CD4-positive, CD25-positive, alpha-beta regulatory T cell (primary cell): ENCODE results near the gene MORC3. TPM values are rescaled to one million over a fixed set of nuclear protein-coding genes. Genes with fewer than 3 reads are reported as not detected.

Source experiments
- ATAC-seq, 2 donors: fragments of 150-1000 bp; cut with Tn5 transposase; one replicate each; pipeline ENCODE4 v1.10.0; 2021; ENCODE audit warnings: low read depth in 2 of 2, moderate number of reproducible peaks in 2 of 2, moderate library complexity in 1 of 2
- DNase-seq, 3 donors: peaks; one replicate each; pipeline versions ENCODE4 v3.0.0 to v3.0.0-alpha.2; 2012 to 2022; ENCODE audit warnings: mixed read lengths in 1 of 3
- H3K27ac ChIP-seq: one replicate; pipeline ENCODE4 v1.7.0; 2013; ENCODE audit warnings: mild to moderate bottlenecking, low read length; ENCODE audit not compliant: insufficient read depth, poor library complexity, severe bottlenecking
- H3K27me3 ChIP-seq: one replicate; pipeline ENCODE4 v1.7.0; 2013; ENCODE audit warnings: low read length; ENCODE audit not compliant: control insufficient read depth, insufficient read depth
- H3K36me3 ChIP-seq: one replicate; pipeline ENCODE4 v1.7.0; 2013; ENCODE audit warnings: mild to moderate bottlenecking, low read length, moderate library complexity; ENCODE audit not compliant: control insufficient read depth, insufficient read depth
- H3K4me1 ChIP-seq: 2 replicates; pipeline ENCODE4 v1.7.0; 2013; ENCODE audit warnings: mild to moderate bottlenecking, low read length; ENCODE audit not compliant: insufficient read depth, control insufficient read depth, poor library complexity, severe bottlenecking
- H3K4me3 ChIP-seq: one replicate; pipeline ENCODE4 v1.7.0; 2013; ENCODE audit warnings: low read depth, mild to moderate bottlenecking, low read length, moderate library complexity
- H3K9me3 ChIP-seq, 2 experiments: 1 replicate in 1 of 2; 2 replicates in 1 of 2; pipeline ENCODE4 v1.7.0; 2013; ENCODE audit warnings: low read length in 2 of 2, mild to moderate bottlenecking in 1 of 2, moderate library complexity in 1 of 2; ENCODE audit not compliant: control insufficient read depth in 2 of 2
- H3K27ac Mint-ChIP-seq, 3 donors: one replicate each; pipeline ENCODE4 v1.8.0; 2020 to 2022; ENCODE audit warnings: mild to moderate bottlenecking in 3 of 3, mixed read lengths in 3 of 3, moderate library complexity in 2 of 3
- H3K27me3 Mint-ChIP-seq: one replicate; pipeline ENCODE4 v1.8.0; 2022; ENCODE audit warnings: mild to moderate bottlenecking, mixed read lengths
- H3K36me3 Mint-ChIP-seq: one replicate; pipeline ENCODE4 v1.8.0; 2020; ENCODE audit warnings: mixed read lengths
- H3K4me1 Mint-ChIP-seq, 4 donors: one replicate each; pipeline ENCODE4 v1.8.0; 2020 to 2022; ENCODE audit warnings: mixed read lengths in 4 of 4, mild to moderate bottlenecking in 1 of 4
- H3K4me3 Mint-ChIP-seq, 4 donors: one replicate each; pipeline ENCODE4 v1.8.0; 2020 to 2022; ENCODE audit warnings: mild to moderate bottlenecking in 4 of 4, mixed read lengths in 4 of 4, moderate library complexity in 3 of 4
- H3K9me3 Mint-ChIP-seq, 7 donors: one replicate each; pipeline ENCODE4 v1.8.0; 2020 to 2022; ENCODE audit warnings: mixed read lengths in 7 of 7, mild to moderate bottlenecking in 3 of 7, moderate library complexity in 2 of 7
- polyA plus RNA-seq, 4 donors: library from polyadenylated mRNA; unstranded; fragments of 300-500 nt; fragmentation: Illumina TruSeq; gene quantifications; one replicate each; pipeline ENCODE4 v1.2.3, GENCODE V29; 2021
- total RNA-seq: library from RNA; stranded (reverse); gene quantifications from one replicate; pipeline ENCODE4 v1.2.3, GENCODE V29; 2022

The MORC3 gene
- total and polyA plus RNA-seq, 5 donors from 2014 or later = 31.8 to 68.2 (median 44.9) TPM

GRCh38 chr21:36350282-36350910 is 30.4 kb downstream of the MORC3 start:
- H3K27me3 Mint-ChIP-seq = no peaks in the 10 kb centered on the region

GRCh38 chr21:36354918-36355680 is 35.1 kb downstream of the MORC3 start:
- no peak overlapping the region for H3K4me3 Mint-ChIP-seq
- ATAC-seq (no peak), DNase-seq (no peak)
- H3K27me3 ChIP-seq = no peaks in the 10 kb centered on the region
- H3K36me3 ChIP-seq = peaks cover 81% of the 10 kb centered on the region
- H3K36me3 Mint-ChIP-seq = peaks cover 29% of the 10 kb centered on the region
- H3K27me3 Mint-ChIP-seq = no peaks in the 10 kb centered on the region
- peaks cover 0 to 18% (median 11%) of the 10 kb centered on the region in 4 donors for H3K4me1 Mint-ChIP-seq
- no peak overlapping the region for H3K4me3 ChIP-seq
- H3K9me3 Mint-ChIP-seq = no peaks in the 10 kb centered on the region
- H3K27ac ChIP-seq = no peak overlapping the region
- H3K27ac Mint-ChIP-seq = peak overlapping the region in 2 of 3 donors; percentile 32 to 85
- H3K9me3 ChIP-seq = no peaks in the 10 kb centered on the region
- no peaks in the 10 kb centered on the region for H3K4me1 ChIP-seq

More at GRCh38 chr21:36350282-36350910, 30.4 kb downstream of the MORC3 start:
- Mint-ChIP-seq H3K9me3 (peaks cover 0 to 1% (median 0%) of the 10 kb centered on the region in 7 donors), H3K4me3 (no peak overlapping the region), H3K27ac (peak overlapping the region in 2 of 3 donors; percentile 7 to 35), H3K36me3 (peaks cover 36% of the 10 kb centered on the region), H3K4me1 (peaks cover 0 to 30% (median 19%) of the 10 kb centered on the region in 4 donors)
- DNase-seq = no peak
- H3K27ac ChIP-seq = no peak overlapping the region
- no peaks in the 10 kb centered on the region for H3K27me3 ChIP-seq
- H3K36me3 ChIP-seq = peaks cover 84% of the 10 kb centered on the region
- H3K4me3 ChIP-seq = no peak overlapping the region
- H3K4me1 ChIP-seq = no peaks in the 10 kb centered on the region
- no peaks in the 10 kb centered on the region for H3K9me3 ChIP-seq
- no peak for ATAC-seq

GRCh38 chr21:36355868-36356267 is 35.9 kb downstream of the MORC3 start:
- no peaks in the 10 kb centered on the region for H3K27me3 ChIP-seq
- Mint-ChIP-seq H3K27ac (peak overlapping the region in 1 of 3 donors; percentile 32), H3K9me3 (no peaks in the 10 kb centered on the region), H3K4me1 (peaks cover 0 to 18% (median 12%) of the 10 kb centered on the region in 4 donors), H3K27me3 (no peaks in the 10 kb centered on the region), H3K4me3 (no peak overlapping the region), H3K36me3 (peaks cover 30% of the 10 kb centered on the region)
- ATAC-seq (no peak), DNase-seq (no peak)
- no peaks in the 10 kb centered on the region for H3K4me1 ChIP-seq
- peaks cover 81% of the 10 kb centered on the region for H3K36me3 ChIP-seq
- no peak overlapping the region for H3K4me3 ChIP-seq
- H3K9me3 ChIP-seq = no peaks in the 10 kb centered on the region
- H3K27ac ChIP-seq = no peak overlapping the region

GRCh38 chr21:36359185-36359584 is 39.2 kb downstream of the MORC3 start:
- ATAC-seq (no peak), DNase-seq (no peak)
- H3K27ac ChIP-seq = no peak overlapping the region
- no peaks in the 10 kb centered on the region for H3K4me1 ChIP-seq
- Mint-ChIP-seq H3K9me3 (no peaks in the 10 kb centered on the region), H3K27me3 (no peaks in the 10 kb centered on the region), H3K27ac (no peak overlapping the region), H3K4me3 (no peak overlapping the region), H3K4me1 (peaks cover 0 to 20% (median 10%) of the 10 kb centered on the region in 4 donors), H3K36me3 (peaks cover 34% of the 10 kb centered on the region)
- H3K36me3 ChIP-seq = peaks cover 87% of the 10 kb centered on the region
- no peaks in the 10 kb centered on the region for H3K27me3 ChIP-seq
- H3K4me3 ChIP-seq = no peak overlapping the region
- H3K9me3 ChIP-seq = no peaks in the 10 kb centered on the region

GRCh38 chr21:36369064-36369685 is 49.2 kb downstream of the MORC3 start:
- Mint-ChIP-seq H3K27me3 (no peaks in the 10 kb centered on the region), H3K36me3 (peaks cover 58% of the 10 kb centered on the region), H3K9me3 (no peaks in the 10 kb centered on the region), H3K27ac (peak overlapping the region in 2 of 3 donors; percentile 21 to 54), H3K4me1 (peaks cover 0 to 13% (median 5%) of the 10 kb centered on the region in 4 donors), H3K4me3 (no peak overlapping the region)
- DNase-seq (no peak), ATAC-seq (no peak)
- no peaks in the 10 kb centered on the region for H3K27me3 ChIP-seq
- no peak overlapping the region for H3K4me3 ChIP-seq
- H3K27ac ChIP-seq = no peak overlapping the region
- H3K36me3 ChIP-seq = peaks cover 88% of the 10 kb centered on the region
- H3K4me1 ChIP-seq = no peaks in the 10 kb centered on the region
- no peaks in the 10 kb centered on the region for H3K9me3 ChIP-seq

- H3K36me3 ChIP-seq = peaks cover 63% of the 10 kb centered on the region
- no peaks in the 10 kb centered on the region for H3K27me3 ChIP-seq
- Mint-ChIP-seq H3K4me3 (no peak overlapping the region), H3K9me3 (no peaks in the 10 kb centered on the region), H3K27me3 (no peaks in the 10 kb centered on the region), H3K4me1 (peaks cover 0 to 5% (median 2%) of the 10 kb centered on the region in 4 donors), H3K27ac (no peak overlapping the region), H3K36me3 (peaks cover 35% of the 10 kb centered on the region)
- no peak overlapping the region for H3K4me3 ChIP-seq
- no peaks in the 10 kb centered on the region for H3K9me3 ChIP-seq
- H3K4me1 ChIP-seq = no peaks in the 10 kb centered on the region
- no peak overlapping the region for H3K27ac ChIP-seq
- no peak for DNase-seq
- no peak for ATAC-seq
Measured at GRCh38 chr21:36375994-36376393, 56.0 kb downstream of the MORC3 start.

GRCh38 chr21:36377391-36377842 is 57.4 kb downstream of the MORC3 start:
- H3K36me3 ChIP-seq = peaks cover 49% of the 10 kb centered on the region
- Mint-ChIP-seq H3K9me3 (peaks cover 0 to 1% (median 0%) of the 10 kb centered on the region in 7 donors), H3K27me3 (no peaks in the 10 kb centered on the region), H3K36me3 (peaks cover 27% of the 10 kb centered on the region), H3K27ac (peak overlapping the region in 1 of 3 donors; percentile 41), H3K4me3 (no peak overlapping the region), H3K4me1 (peaks cover 0 to 4% (median 2%) of the 10 kb centered on the region in 4 donors)
- no peaks in the 10 kb centered on the region for H3K4me1 ChIP-seq
- H3K27ac ChIP-seq = no peak overlapping the region
- DNase-seq (no peak), ATAC-seq (no peak)
- no peak overlapping the region for H3K4me3 ChIP-seq
- no peaks in the 10 kb centered on the region for H3K27me3 ChIP-seq
- H3K9me3 ChIP-seq = no peaks in the 10 kb centered on the region
